Measurements from ENCODE around the gene SPSB3. TPM values are rescaled to one million over a fixed set of nuclear protein-coding genes. Genes with fewer than 3 reads are reported as not detected.

Gene SPSB3
- total RNA-seq, 1 donor from 2014 or later = 48.2 TPM

GRCh38 chr16:1821861-1822611 is 39.7 kb upstream of the SPSB3 start:
- no peak for FAIRE-seq
- H3K27me3 ChIP-seq (ENCODE audit: control insufficient read depth, insufficient read depth, low read length) = no peaks in the 10 kb centered on the region
- DNase-seq (ENCODE audit: low read depth) = peak; percentile 48
- peaks cover 11% of the 10 kb centered on the region for H3K36me3 ChIP-seq (ENCODE audit: control insufficient read depth, insufficient read depth, low read length)
- no peak for TF ChIP-seq CTCF (IDR thresholded peaks at IDR 0.05; ENCODE audit: insufficient read depth, low read length, severe bottlenecking)
- H3K4me3 ChIP-seq (ENCODE audit: low read depth, low read length) = no peak overlapping the region

DNA sequence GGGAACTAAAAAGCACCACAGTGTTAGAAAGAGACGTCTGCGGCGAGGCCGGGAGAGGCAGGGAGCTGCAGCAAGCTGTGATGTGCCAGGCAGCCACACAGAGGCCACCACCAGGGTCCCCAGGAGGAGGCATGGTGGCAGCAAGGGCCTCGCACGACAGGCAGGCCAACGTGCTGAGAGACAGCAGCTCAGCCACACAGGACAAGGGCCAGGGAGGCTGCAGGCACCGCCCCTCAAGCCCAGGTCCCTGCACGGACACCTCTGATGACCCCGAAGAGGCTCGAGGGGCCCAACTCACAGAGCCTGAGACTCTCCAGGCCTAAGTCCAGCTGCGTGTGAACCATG is 38.5 kb upstream of the SPSB3 start:
- H3K27me3 ChIP-seq (ENCODE audit: control insufficient read depth, insufficient read depth, low read length) = no peaks in the 10 kb centered on the region

DNA sequence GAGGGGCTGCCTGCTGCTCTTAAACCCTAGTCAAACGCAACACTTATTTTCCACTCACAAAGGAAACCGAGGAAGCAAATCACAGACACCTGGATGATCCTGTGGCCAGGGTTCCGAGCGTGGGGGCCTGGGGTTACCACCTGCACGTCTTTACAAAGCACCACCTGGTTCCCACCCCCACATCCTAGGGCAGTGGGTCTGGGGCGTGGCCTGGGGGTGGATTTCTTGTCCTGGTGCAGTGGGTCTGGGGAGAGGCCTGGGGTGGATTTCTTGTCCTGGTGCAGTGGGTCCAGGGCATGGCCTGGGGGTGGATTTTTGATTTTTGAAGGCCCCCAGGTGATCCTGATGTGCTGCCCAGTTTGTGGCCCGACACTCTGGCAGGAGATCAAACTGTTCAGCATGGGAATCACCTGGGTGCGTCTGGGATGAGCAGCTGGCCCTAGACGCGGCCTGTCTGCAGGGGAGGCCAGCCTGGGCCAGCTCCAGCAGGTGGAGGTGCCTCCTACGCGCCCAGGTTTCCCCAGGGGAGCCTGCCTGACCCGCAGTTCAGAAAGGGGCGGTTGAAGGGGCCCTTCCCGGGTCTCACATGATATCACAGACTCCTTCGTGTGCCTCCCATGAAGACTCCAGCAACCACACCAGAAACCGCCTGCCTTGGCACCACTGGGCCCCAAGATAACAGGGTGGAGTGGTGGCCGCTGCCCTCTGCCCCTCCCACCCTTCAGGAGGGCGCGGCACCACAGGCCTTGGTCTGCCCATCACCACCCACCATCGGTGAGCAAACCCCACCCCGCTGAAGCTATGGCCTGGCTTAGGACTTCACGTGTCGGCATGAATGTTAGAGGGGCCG is 38.0 kb upstream of the SPSB3 start:
- peaks cover 17% of the 10 kb centered on the region for H3K36me3 ChIP-seq (ENCODE audit: control insufficient read depth, insufficient read depth, low read length)
- FAIRE-seq (no peak), DNase-seq (ENCODE audit: low read depth) (no peak)
- no peaks in the 10 kb centered on the region for H3K27me3 ChIP-seq (ENCODE audit: control insufficient read depth, insufficient read depth, low read length)
- no peak for TF ChIP-seq CTCF (IDR thresholded peaks at IDR 0.05; ENCODE audit: insufficient read depth, low read length, severe bottlenecking)
- no peak overlapping the region for H3K4me3 ChIP-seq (ENCODE audit: low read depth, low read length)

More for the DNA sequence above, 38.5 kb upstream of the SPSB3 start:
- H3K36me3 ChIP-seq (ENCODE audit: control insufficient read depth, insufficient read depth, low read length) = peaks cover 17% of the 10 kb centered on the region
- no peak overlapping the region for H3K4me3 ChIP-seq (ENCODE audit: low read depth, low read length)
- no peak for TF ChIP-seq CTCF (IDR thresholded peaks at IDR 0.05; ENCODE audit: insufficient read depth, low read length, severe bottlenecking)
- FAIRE-seq (no peak), DNase-seq (ENCODE audit: low read depth) (no peak)

- H3K27me3 ChIP-seq (ENCODE audit: control insufficient read depth, insufficient read depth, low read length) = no peaks in the 10 kb centered on the region
- peaks cover 17% of the 10 kb centered on the region for H3K36me3 ChIP-seq (ENCODE audit: control insufficient read depth, insufficient read depth, low read length)
- DNase-seq (ENCODE audit: low read depth) (no peak), FAIRE-seq (no peak)
- no peak for TF ChIP-seq CTCF (IDR thresholded peaks at IDR 0.05; ENCODE audit: insufficient read depth, low read length, severe bottlenecking)
- no peak overlapping the region for H3K4me3 ChIP-seq (ENCODE audit: low read depth, low read length)
Observed at GRCh38 chr16:1819611-1820010, 37.2 kb upstream of the SPSB3 start.

DNA sequence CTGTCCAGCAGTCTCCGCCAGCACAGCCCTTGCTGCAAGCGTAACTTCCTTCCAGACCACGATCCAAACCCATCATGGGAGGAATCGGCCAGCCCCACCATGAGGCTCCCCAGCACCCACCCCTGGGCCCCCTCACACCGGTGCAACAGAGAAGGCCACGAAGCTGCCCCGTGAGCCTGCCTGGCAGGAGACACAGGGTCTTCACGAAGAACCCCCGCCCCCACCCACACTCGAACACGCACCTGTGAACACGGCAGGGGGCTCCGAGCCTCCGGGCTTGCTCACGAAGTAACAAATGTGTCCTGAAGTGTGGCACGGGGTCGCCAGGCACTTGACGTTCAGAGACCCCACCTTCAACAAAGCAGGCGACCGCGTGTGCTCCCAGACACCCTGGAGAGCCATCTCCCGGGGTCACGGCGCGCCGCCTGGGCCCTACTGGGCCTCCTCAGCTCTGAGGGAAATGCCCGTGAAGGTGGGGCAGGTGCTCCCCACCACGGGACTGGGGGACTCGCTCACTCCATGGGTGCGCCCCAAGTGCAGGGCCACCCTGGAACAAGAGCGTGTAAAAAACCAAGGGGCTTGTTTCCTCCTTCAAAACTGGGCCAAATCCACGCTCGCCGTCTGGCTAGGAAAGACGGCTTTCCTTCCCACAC is 36.6 kb upstream of the SPSB3 start:
- TF ChIP-seq CTCF (IDR thresholded peaks at IDR 0.05; ENCODE audit: insufficient read depth, low read length, severe bottlenecking) = no peak
- H3K27me3 ChIP-seq (ENCODE audit: control insufficient read depth, insufficient read depth, low read length) = no peaks in the 10 kb centered on the region
- H3K36me3 ChIP-seq (ENCODE audit: control insufficient read depth, insufficient read depth, low read length) = peaks cover 16% of the 10 kb centered on the region
- FAIRE-seq (no peak), DNase-seq (ENCODE audit: low read depth) (no peak)
- H3K4me3 ChIP-seq (ENCODE audit: low read depth, low read length) = no peak overlapping the region
